ENCODE data around the gene TIMP2. TPM values are rescaled to one million over a fixed set of nuclear protein-coding genes. Genes with fewer than 3 reads are reported as not detected.

The TIMP2 gene
- total and polyA plus RNA-seq, 4 donors, result 8.9 to 37.6 (median 10.1) TPM

GRCh38 chr17:78806451-78806850 lies 118.7 kb downstream of the TIMP2 start:
- peaks cover 26 to 84% (median 43%) of the 10 kb centered on the region in 4 donors for H3K36me3 ChIP-seq (ENCODE audit: control insufficient read depth in 4 of 4, insufficient read depth in 3 of 4, low read depth in 1 of 4, low read length in 3 of 4)
- no peaks in the 10 kb centered on the region for H3K4me1 ChIP-seq (ENCODE audit: control insufficient read depth in 4 of 4, insufficient read depth in 4 of 4, low read length in 3 of 4)
- no peak for DNase-seq (ENCODE audit: low spot score)
- TF ChIP-seq NR2F2 (IDR thresholded peaks at IDR 0.05) (no peak), RXRA (IDR thresholded peaks at IDR 0.05) (no peak), RAD21 (IDR thresholded peaks at IDR 0.05) (no peak), ATF3 (IDR thresholded peaks at IDR 0.05) (no peak), YY1 (IDR thresholded peaks at IDR 0.05) (no peak), EGR1 (IDR thresholded peaks at IDR 0.05; ENCODE audit: low read depth in 2 of 2) (no peak), FOXA1 (IDR thresholded peaks at IDR 0.05) (no peak), CTCF (IDR thresholded peaks at IDR 0.05; ENCODE audit: low read depth, low read length, missing input control) (no peak), TAF1 (conservative IDR thresholded peaks at IDR 0.05) (no peak), HNF4G (IDR thresholded peaks at IDR 0.05) (no peak), SP1 (IDR thresholded peaks at IDR 0.05) (no peak), FOXA2 (IDR thresholded peaks at IDR 0.05) (no peak), HNF4A (conservative IDR thresholded peaks at IDR 0.05) (no peak), MAX (IDR thresholded peaks at IDR 0.05) (no peak), GABPA (IDR thresholded peaks at IDR 0.05 in 1 of 2, conservative IDR thresholded peaks at IDR 0.05 in 1 of 2) (no peak), REST (IDR thresholded peaks at IDR 0.05) (no peak), JUND (IDR thresholded peaks at IDR 0.05) (no peak), ZBTB33 (IDR thresholded peaks at IDR 0.05) (no peak)
- no peak overlapping the region for H3K27ac ChIP-seq (ENCODE audit: low read depth in 1 of 2, low read length in 2 of 2)
- H3K4me3 ChIP-seq (ENCODE audit: low read depth in 1 of 3, low read length in 3 of 3), result no peak overlapping the region
- no peaks in the 10 kb centered on the region for H3K9me3 ChIP-seq (ENCODE audit: control insufficient read depth in 4 of 4, low read length in 3 of 4)
- WGBS, result 84% methylated on average over 9 of the region's 9 CpGs
- H3K9ac ChIP-seq (ENCODE audit: low read depth in 1 of 2, low read length in 2 of 2), result no peak overlapping the region
- H3K27me3 ChIP-seq (ENCODE audit: control insufficient read depth in 4 of 4, insufficient read depth in 4 of 4, low read length in 3 of 4), result no peaks in the 10 kb centered on the region
